ENCODE data around the gene ALS2. TPM values are rescaled to one million over a fixed set of nuclear protein-coding genes. Genes with fewer than 3 reads are reported as not detected.

The ALS2 gene
- total RNA-seq, 1 experiment from 2014 or later, result 56.1 TPM

- H3K9me3 ChIP-seq (ENCODE audit: low read depth, low read length, poor library complexity, severe bottlenecking), result no peaks in the 10 kb centered on the region
- ChIA-PET POLR2A (ENCODE audit: low non-redundant PET) (no interaction called here), CTCF (interaction anchor here (1.0 kb wide), 1 partner anchor 398 kb away, joined by 5 read pairs; no protein-coding TSS in a partner anchor)
- intact Hi-C loops (cut with micrococcal nuclease; ENCODE audit: unreplicated experiment), result no loop called here
- no TSS peak for BruUV-seq (replicated peaks)
- peak; percentile 42 for DNase-seq (ENCODE audit: low spot score)
- H3K4me3 ChIP-seq (ENCODE audit: low read depth, low read length, poor library complexity, severe bottlenecking), result peak overlapping the region; percentile 97
- H3K36me3 ChIP-seq (ENCODE audit: insufficient read depth, low read length, poor library complexity, severe bottlenecking), result no peaks in the 10 kb centered on the region
- TF ChIP-seq EZH2 (IDR thresholded peaks at IDR 0.05; ENCODE audit: borderline replicate concordance, low read depth, low read length, poor library complexity, severe bottlenecking) (no peak), CTCF (conservative IDR thresholded peaks at IDR 0.05; ENCODE audit: low read depth, low read length) (no peak)
- peak overlapping the region; percentile 89 for H3K27ac ChIP-seq (ENCODE audit: low read depth, low read length, poor library complexity, severe bottlenecking)
- no peaks in the 10 kb centered on the region for H3K27me3 ChIP-seq (replicated peaks; ENCODE audit: insufficient read depth, low read depth, low read length, poor library complexity)
- H3K4me1 ChIP-seq (ENCODE audit: insufficient read depth, low read length, poor library complexity, severe bottlenecking), result peaks cover 32% of the 10 kb centered on the region
Observed at GRCh38 chr2:201781557-201782051, 871 bp upstream of the ALS2 start.

GRCh38 chr2:201779901-201780673, 646 bp downstream of the ALS2 start:
- DNase-seq (ENCODE audit: low spot score), result peak; percentile 45
- BruUV-seq (replicated peaks), result TSS peak; percentile 57

GRCh38 chr2:201777869-201778268, 2.9 kb downstream of the ALS2 start:
- POLR2A ChIA-PET (ENCODE audit: low non-redundant PET), result interaction anchor here (0.9 kb wide), 1 partner anchor 1538 kb away, joined by 3 read pairs; no protein-coding TSS in a partner anchor
- CTCF ChIA-PET, result no interaction called here
- no peaks in the 10 kb centered on the region for H3K36me3 ChIP-seq (ENCODE audit: insufficient read depth, low read length, poor library complexity, severe bottlenecking)
- no peaks in the 10 kb centered on the region for H3K9me3 ChIP-seq (ENCODE audit: low read depth, low read length, poor library complexity, severe bottlenecking)
- intact Hi-C loops (cut with micrococcal nuclease; ENCODE audit: unreplicated experiment), result no loop called here
- peak overlapping the region; percentile 97 for H3K4me3 ChIP-seq (ENCODE audit: low read depth, low read length, poor library complexity, severe bottlenecking)
- no TSS peak for BruUV-seq (replicated peaks)
- TF ChIP-seq CTCF (conservative IDR thresholded peaks at IDR 0.05; ENCODE audit: low read depth, low read length) (no peak), EZH2 (IDR thresholded peaks at IDR 0.05; ENCODE audit: borderline replicate concordance, low read depth, low read length, poor library complexity, severe bottlenecking) (no peak)
- H3K27me3 ChIP-seq (replicated peaks; ENCODE audit: insufficient read depth, low read depth, low read length, poor library complexity), result no peaks in the 10 kb centered on the region
- peak; percentile 57 for DNase-seq (ENCODE audit: low spot score)
- peak overlapping the region; percentile 27 for H3K27ac ChIP-seq (ENCODE audit: low read depth, low read length, poor library complexity, severe bottlenecking)
- H3K4me1 ChIP-seq (ENCODE audit: insufficient read depth, low read length, poor library complexity, severe bottlenecking), result peaks cover 52% of the 10 kb centered on the region

More at GRCh38 chr2:201779901-201780673, 646 bp downstream of the ALS2 start:
- POLR2A ChIA-PET (ENCODE audit: low non-redundant PET), result interaction anchor here (0.8 kb wide), 1 partner anchor 58 kb away, joined by 4 read pairs; no protein-coding TSS in a partner anchor
- TF ChIP-seq EZH2 (IDR thresholded peaks at IDR 0.05; ENCODE audit: borderline replicate concordance, low read depth, low read length, poor library complexity, severe bottlenecking), result no peak
- no peak for TF ChIP-seq CTCF (conservative IDR thresholded peaks at IDR 0.05; ENCODE audit: low read depth, low read length)
- Histone ChIP-seq H3K27me3 (replicated peaks; ENCODE audit: insufficient read depth, low read depth, low read length, poor library complexity) (no peaks in the 10 kb centered on the region), H3K4me1 (ENCODE audit: insufficient read depth, low read length, poor library complexity, severe bottlenecking) (peaks cover 46% of the 10 kb centered on the region), H3K9me3 (ENCODE audit: low read depth, low read length, poor library complexity, severe bottlenecking) (no peaks in the 10 kb centered on the region), H3K27ac (ENCODE audit: low read depth, low read length, poor library complexity, severe bottlenecking) (peak overlapping the region; percentile 89), H3K36me3 (ENCODE audit: insufficient read depth, low read length, poor library complexity, severe bottlenecking) (no peaks in the 10 kb centered on the region), H3K4me3 (ENCODE audit: low read depth, low read length, poor library complexity, severe bottlenecking) (peak overlapping the region; percentile 97)
- CTCF ChIA-PET, result interaction anchor here (1.0 kb wide), 1 partner anchor 399 kb away, joined by 5 read pairs; no protein-coding TSS in a partner anchor
- intact Hi-C loops (cut with micrococcal nuclease; ENCODE audit: unreplicated experiment), result no loop called here

Measured in A673 (cell line).